Panc1 (cell line): ENCODE data around the gene ABCB8.

Experiments
- CTCF ChIP-seq: fragments of 450-650 bp; IDR thresholded peaks from 2 replicates; pipeline ENCODE4 v1.5.1; 2017; ENCODE audit warnings: mild to moderate bottlenecking
- POLR2AphosphoS5 ChIP-seq: IDR thresholded peaks from 2 replicates; pipeline ENCODE4 v1.6.1; 2012; ENCODE audit warnings: mild to moderate bottlenecking, low read depth, low read length, moderate library complexity
- REST ChIP-seq, 2 experiments: IDR thresholded peaks; 2 replicates each; pipeline ENCODE4 v1.6.1; 2011 to 2012; ENCODE audit warnings: low read depth in 2 of 2, control low read depth in 1 of 2, low read length in 1 of 2, mild to moderate bottlenecking in 1 of 2, moderate library complexity in 1 of 2; ENCODE audit not compliant: insufficient read depth in 1 of 2
- TCF7L2 ChIP-seq: IDR thresholded peaks from 2 replicates; pipeline ENCODE4 v1.6.1; 2011; ENCODE audit warnings: mild to moderate bottlenecking, low read depth, low read length, inconsistent platforms

- no peak for TF ChIP-seq CTCF
- TF ChIP-seq POLR2AphosphoS5: no peak
- no peak for TF ChIP-seq REST (IDR thresholded peaks at IDR 0.05; ENCODE audit: insufficient read depth in 1 of 2, low read depth in 2 of 2, low read length in 1 of 2)
- TF ChIP-seq TCF7L2: no peak
These were observed 26.7 kb upstream of the ABCB8 start for GRCh38 chr7:151001546-151001945.
